ENCODE results near the gene TAF11L12.
"Not testable (repeated sequence)": the region's sequence is repeated elsewhere in the genome, so short reads cannot be mapped to it uniquely, and the experiment has no call there.

TAF11L12 gene

GRCh38 chr5:17620627-17621026, 10.4 kb downstream of the TAF11L12 start:
- no peak overlapping the region for H3K27ac ChIP-seq (ENCODE audit: low read depth, low read length, poor library complexity, severe bottlenecking)
- no peak overlapping the region for H3K4me3 ChIP-seq (ENCODE audit: low read depth, low read length, poor library complexity, severe bottlenecking)
- H3K4me2 ChIP-seq (ENCODE audit: low read length): no peak overlapping the region
- no peaks in the 10 kb centered on the region for H3K79me2 ChIP-seq (ENCODE audit: insufficient read depth, low read length)
- no peaks in the 10 kb centered on the region for H3F3A ChIP-seq (ENCODE audit: insufficient read depth, low read length)
- no peak overlapping the region for H2AFZ ChIP-seq (ENCODE audit: low read length)
- H3K36me3 ChIP-seq (ENCODE audit: insufficient read depth, low read length): no peaks in the 10 kb centered on the region
- peak; percentile 50; the same call in 1 of the 2 replicates for TF ChIP-seq CTCF (IDR thresholded peaks at IDR 0.05; ENCODE audit: low read length)
- no peak for TF ChIP-seq EZH2 (IDR thresholded peaks at IDR 0.05; ENCODE audit: borderline replicate concordance, low read length)
- no peaks in the 10 kb centered on the region for H3K9me2 ChIP-seq (ENCODE audit: low read depth, low read length)
- no peak overlapping the region for H3K9ac ChIP-seq (ENCODE audit: low read length)
- H4K20me1 ChIP-seq (ENCODE audit: insufficient read depth, low read length): no peaks in the 10 kb centered on the region
- no peaks in the 10 kb centered on the region for H3K27me3 ChIP-seq (ENCODE audit: insufficient read depth, low read length)
- no peaks in the 10 kb centered on the region for H3K9me3 ChIP-seq (ENCODE audit: low read length)
- H3K4me1 ChIP-seq (ENCODE audit: insufficient read depth, low read length, severe bottlenecking): no peaks in the 10 kb centered on the region

DNA sequence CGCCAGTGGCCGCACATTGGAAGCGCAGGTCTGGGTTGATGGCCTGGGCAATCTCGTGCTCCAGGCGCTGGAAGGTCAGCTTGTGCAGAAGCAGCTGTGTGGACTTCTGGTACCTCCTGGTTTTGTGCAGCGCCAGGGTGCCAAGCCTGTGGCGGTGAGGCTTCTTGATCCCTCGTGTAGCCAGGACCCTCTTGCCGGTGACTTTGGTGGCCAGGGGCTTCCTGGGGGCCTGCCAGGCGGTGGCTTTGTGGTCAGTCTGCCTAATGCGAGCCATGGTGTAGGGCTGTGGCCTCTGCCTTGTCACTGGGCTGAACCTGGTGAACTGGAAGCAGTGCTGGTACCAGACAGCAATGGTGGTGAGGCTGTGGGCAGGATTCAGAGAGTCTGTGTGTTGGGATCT, 15.5 kb downstream of the TAF11L12 start:
- H3K9me3 ChIP-seq (ENCODE audit: low read length): no peaks in the 10 kb centered on the region
- no peak overlapping the region for H3K27ac ChIP-seq (ENCODE audit: low read depth, low read length, poor library complexity, severe bottlenecking)
- TF ChIP-seq CTCF (IDR thresholded peaks at IDR 0.05; ENCODE audit: low read length): no peak
- no peak for TF ChIP-seq EZH2 (IDR thresholded peaks at IDR 0.05; ENCODE audit: borderline replicate concordance, low read length)
- no peak overlapping the region for H3K4me2 ChIP-seq (ENCODE audit: low read length)
- H2AFZ ChIP-seq (ENCODE audit: low read length): no peak overlapping the region
- no peaks in the 10 kb centered on the region for H3K36me3 ChIP-seq (ENCODE audit: insufficient read depth, low read length)
- H3K4me3 ChIP-seq (ENCODE audit: low read depth, low read length, poor library complexity, severe bottlenecking): no peak overlapping the region
- H3K79me2 ChIP-seq (ENCODE audit: insufficient read depth, low read length): no peaks in the 10 kb centered on the region
- H3F3A ChIP-seq (ENCODE audit: insufficient read depth, low read length): no peaks in the 10 kb centered on the region
- H3K4me1 ChIP-seq (ENCODE audit: insufficient read depth, low read length, severe bottlenecking): no peaks in the 10 kb centered on the region
- no peaks in the 10 kb centered on the region for H3K9me2 ChIP-seq (ENCODE audit: low read depth, low read length)
- no peak overlapping the region for H3K9ac ChIP-seq (ENCODE audit: low read length)
- no peaks in the 10 kb centered on the region for H3K27me3 ChIP-seq (ENCODE audit: insufficient read depth, low read length)
- H4K20me1 ChIP-seq (ENCODE audit: insufficient read depth, low read length): no peaks in the 10 kb centered on the region

DNA sequence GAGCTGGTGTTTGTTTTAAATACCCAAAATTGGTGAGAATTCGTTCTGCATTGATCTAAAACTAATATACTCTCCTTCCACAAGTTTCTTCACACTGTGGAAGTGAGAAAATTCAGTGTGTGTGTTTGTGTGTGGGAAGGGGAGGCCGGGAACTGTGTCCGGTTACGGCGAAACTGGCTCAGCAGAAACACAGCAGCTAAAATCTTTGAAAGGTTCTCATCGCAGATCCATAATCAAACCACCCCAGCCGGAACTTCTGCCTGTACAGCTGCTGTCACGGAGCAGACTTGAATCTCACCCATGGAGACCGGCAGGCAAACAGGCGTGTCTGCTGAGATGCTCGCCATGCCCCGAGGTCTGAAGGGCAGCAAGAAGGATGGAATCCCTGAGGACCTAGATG, 21.6 kb downstream of the TAF11L12 start, which contains the start of gene TAF11L13:
Gene TAF11L13, plus strand, starts transcription at position 301 of the 400 bp plus-strand sequence.
- H3K27me3 ChIP-seq (ENCODE audit: insufficient read depth, low read length); H3K4me3 ChIP-seq (ENCODE audit: low read depth, low read length, poor library complexity, severe bottlenecking); H4K20me1 ChIP-seq (ENCODE audit: insufficient read depth, low read length); H2AFZ ChIP-seq (ENCODE audit: low read length); H3K9me2 ChIP-seq (ENCODE audit: low read depth, low read length); H3K36me3 ChIP-seq (ENCODE audit: insufficient read depth, low read length); H3K79me2 ChIP-seq (ENCODE audit: insufficient read depth, low read length); H3K4me2 ChIP-seq (ENCODE audit: low read length); H3K9ac ChIP-seq (ENCODE audit: low read length); H3K9me3 ChIP-seq (ENCODE audit: low read length); H3F3A ChIP-seq (ENCODE audit: insufficient read depth, low read length); H3K4me1 ChIP-seq (ENCODE audit: insufficient read depth, low read length, severe bottlenecking); H3K27ac ChIP-seq (ENCODE audit: low read depth, low read length, poor library complexity, severe bottlenecking): not testable (repeated sequence)

DNA sequence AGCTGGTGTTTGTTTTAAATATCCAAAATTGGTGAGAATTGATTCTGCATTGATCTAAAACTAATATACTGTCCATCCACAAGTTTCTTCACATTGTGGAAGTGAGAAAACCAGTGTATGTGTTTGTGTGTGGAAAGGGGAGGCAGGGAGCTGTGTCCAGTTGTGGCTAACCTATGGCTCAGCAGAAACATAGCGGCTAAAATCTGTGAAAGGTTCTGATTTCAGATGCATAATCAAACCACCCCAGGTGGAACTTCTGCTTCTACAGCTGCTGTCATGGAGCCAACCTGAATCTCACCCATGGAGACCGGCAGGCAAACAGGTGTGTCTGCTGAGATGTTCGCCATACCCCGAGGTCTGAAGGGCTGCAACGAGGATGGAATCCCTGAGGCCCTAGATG, 24.0 kb downstream of the TAF11L12 start, which contains the start of gene TAF11L14:
Gene TAF11L14, plus strand, starts transcription at position 301 of the 400 bp plus-strand sequence.
- Histone ChIP-seq H2AFZ (ENCODE audit: low read length) (no peak within 1 kb of the TSS), H3K9me3 (ENCODE audit: low read length) (no peaks in the 10 kb centered on the region), H3F3A (ENCODE audit: insufficient read depth, low read length) (no peaks in the 10 kb centered on the region), H3K27me3 (ENCODE audit: insufficient read depth, low read length) (no peaks in the 10 kb centered on the region), H3K36me3 (ENCODE audit: insufficient read depth, low read length) (no peaks in the 10 kb centered on the region), H4K20me1 (ENCODE audit: insufficient read depth, low read length) (no peaks in the 10 kb centered on the region), H3K9ac (ENCODE audit: low read length) (no peak within 1 kb of the TSS), H3K4me1 (ENCODE audit: insufficient read depth, low read length, severe bottlenecking) (no peaks in the 10 kb centered on the region), H3K9me2 (ENCODE audit: low read depth, low read length) (no peaks in the 10 kb centered on the region), H3K27ac (ENCODE audit: low read depth, low read length, poor library complexity, severe bottlenecking) (no peak within 1 kb of the TSS), H3K79me2 (ENCODE audit: insufficient read depth, low read length) (no peaks in the 10 kb centered on the region), H3K4me3 (ENCODE audit: low read depth, low read length, poor library complexity, severe bottlenecking) (no peak within 1 kb of the TSS), H3K4me2 (ENCODE audit: low read length) (no peak within 1 kb of the TSS)
- no peak for TF ChIP-seq EZH2 (IDR thresholded peaks at IDR 0.05; ENCODE audit: borderline replicate concordance, low read length)
- no peak for TF ChIP-seq CTCF (IDR thresholded peaks at IDR 0.05; ENCODE audit: low read length)

GRCh38 chr5:17649232-17649631, 39.0 kb downstream of the TAF11L12 start:
- not testable (repeated sequence) for H3K79me2 ChIP-seq (ENCODE audit: insufficient read depth, low read length); H3K27ac ChIP-seq (ENCODE audit: low read depth, low read length, poor library complexity, severe bottlenecking); H3K9me2 ChIP-seq (ENCODE audit: low read depth, low read length); H3F3A ChIP-seq (ENCODE audit: insufficient read depth, low read length); H3K4me1 ChIP-seq (ENCODE audit: insufficient read depth, low read length, severe bottlenecking); H4K20me1 ChIP-seq (ENCODE audit: insufficient read depth, low read length); H3K36me3 ChIP-seq (ENCODE audit: insufficient read depth, low read length); H3K9ac ChIP-seq (ENCODE audit: low read length); H3K9me3 ChIP-seq (ENCODE audit: low read length); H3K4me3 ChIP-seq (ENCODE audit: low read depth, low read length, poor library complexity, severe bottlenecking); H3K27me3 ChIP-seq (ENCODE audit: insufficient read depth, low read length); H3K4me2 ChIP-seq (ENCODE audit: low read length); H2AFZ ChIP-seq (ENCODE audit: low read length)
